ENCODE data around the gene PAQR6. TPM values are rescaled to one million over a fixed set of nuclear protein-coding genes. Genes with fewer than 3 reads are reported as not detected.

PAQR6 gene
- total and polyA plus RNA-seq, 5 donors from 2014 or later: 0.13 to 3.7 (median 0.81) TPM

- H3K27ac Mint-ChIP-seq: no peak overlapping the region
Observed at GRCh38 chr1:156248323-156248683, 447 bp upstream of the PAQR6 start.

DNA sequence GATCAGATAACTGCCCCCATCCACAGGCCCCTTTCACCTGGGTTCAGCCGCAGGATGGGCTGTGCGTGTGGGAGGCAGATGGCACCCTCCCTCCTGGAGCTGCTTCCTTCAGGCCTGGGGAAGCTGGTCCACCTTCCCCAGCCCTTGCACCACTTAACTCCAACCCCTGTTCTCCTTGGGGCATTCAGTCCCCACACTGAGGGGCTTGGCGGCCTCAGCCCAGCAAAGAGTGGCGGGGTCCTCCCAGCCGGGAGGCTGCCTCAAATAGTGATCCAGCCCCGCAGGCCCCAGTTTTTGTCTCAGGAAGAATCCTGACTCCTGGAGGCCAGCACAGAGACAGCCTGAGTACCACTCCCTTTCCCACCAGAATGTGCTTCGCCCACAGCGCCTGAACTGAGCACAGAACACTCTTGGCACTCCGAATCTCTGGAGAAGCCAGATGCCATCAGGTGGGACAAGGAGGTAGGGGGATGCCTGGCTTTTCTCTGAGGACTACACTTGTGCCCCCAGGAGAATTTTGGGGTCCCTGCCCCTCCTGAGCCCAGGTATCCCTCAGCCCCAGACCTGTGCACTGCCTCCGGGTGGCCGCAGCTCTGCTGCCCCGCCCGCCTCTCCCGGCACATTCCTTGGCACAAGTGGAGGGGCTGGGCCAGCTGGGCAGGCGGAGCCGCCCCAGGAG is 936 bp downstream of the PAQR6 start:
- peaks cover 0 to 14% (median 11%) of the 10 kb centered on the region in 4 donors for H3K4me1 Mint-ChIP-seq
- H3K36me3 ChIP-seq (ENCODE audit: control insufficient read depth, insufficient read depth, low read length): peaks cover 17% of the 10 kb centered on the region
- no peaks in the 10 kb centered on the region for H3K9me3 Mint-ChIP-seq
- no peaks in the 10 kb centered on the region for H3K27me3 ChIP-seq (ENCODE audit: control insufficient read depth, insufficient read depth, low read length)
- H3K27ac ChIP-seq (ENCODE audit: insufficient read depth, low read length, poor library complexity, severe bottlenecking): no peak overlapping the region
- DNase-seq: no peak
- no peaks in the 10 kb centered on the region for H3K9me3 ChIP-seq (ENCODE audit: control insufficient read depth in 2 of 2, low read length in 2 of 2)
- H3K36me3 Mint-ChIP-seq: no peaks in the 10 kb centered on the region
- peak overlapping the region in 1 of 3 donors; percentile 79 for H3K27ac Mint-ChIP-seq
- peak overlapping the region in 1 of 4 donors; percentile 38 for H3K4me3 Mint-ChIP-seq
- H3K27me3 Mint-ChIP-seq: no peaks in the 10 kb centered on the region
- ATAC-seq (ENCODE audit: low read depth in 2 of 2): no peak
- H3K4me1 ChIP-seq (ENCODE audit: control insufficient read depth, insufficient read depth, low read length, poor library complexity, severe bottlenecking): peaks cover 21% of the 10 kb centered on the region
- no peak overlapping the region for H3K4me3 ChIP-seq (ENCODE audit: low read depth, low read length)

More at GRCh38 chr1:156248323-156248683, 447 bp upstream of the PAQR6 start:
- H3K27ac ChIP-seq (ENCODE audit: insufficient read depth, low read length, poor library complexity, severe bottlenecking): no peak overlapping the region
- H3K9me3 ChIP-seq (ENCODE audit: control insufficient read depth in 2 of 2, low read length in 2 of 2): no peaks in the 10 kb centered on the region
- Mint-ChIP-seq H3K36me3 (peaks cover 9% of the 10 kb centered on the region), H3K9me3 (no peaks in the 10 kb centered on the region), H3K4me1 (peaks cover 0 to 18% (median 11%) of the 10 kb centered on the region in 4 donors), H3K4me3 (no peak overlapping the region), H3K27me3 (no peaks in the 10 kb centered on the region)
- H3K27me3 ChIP-seq (ENCODE audit: control insufficient read depth, insufficient read depth, low read length): no peaks in the 10 kb centered on the region
- H3K36me3 ChIP-seq (ENCODE audit: control insufficient read depth, insufficient read depth, low read length): peaks cover 31% of the 10 kb centered on the region
- no peak overlapping the region for H3K4me3 ChIP-seq (ENCODE audit: low read depth, low read length)
- peaks cover 21% of the 10 kb centered on the region for H3K4me1 ChIP-seq (ENCODE audit: control insufficient read depth, insufficient read depth, low read length, poor library complexity, severe bottlenecking)
- ATAC-seq (ENCODE audit: low read depth in 2 of 2) (no peak), DNase-seq (no peak)

DNA sequence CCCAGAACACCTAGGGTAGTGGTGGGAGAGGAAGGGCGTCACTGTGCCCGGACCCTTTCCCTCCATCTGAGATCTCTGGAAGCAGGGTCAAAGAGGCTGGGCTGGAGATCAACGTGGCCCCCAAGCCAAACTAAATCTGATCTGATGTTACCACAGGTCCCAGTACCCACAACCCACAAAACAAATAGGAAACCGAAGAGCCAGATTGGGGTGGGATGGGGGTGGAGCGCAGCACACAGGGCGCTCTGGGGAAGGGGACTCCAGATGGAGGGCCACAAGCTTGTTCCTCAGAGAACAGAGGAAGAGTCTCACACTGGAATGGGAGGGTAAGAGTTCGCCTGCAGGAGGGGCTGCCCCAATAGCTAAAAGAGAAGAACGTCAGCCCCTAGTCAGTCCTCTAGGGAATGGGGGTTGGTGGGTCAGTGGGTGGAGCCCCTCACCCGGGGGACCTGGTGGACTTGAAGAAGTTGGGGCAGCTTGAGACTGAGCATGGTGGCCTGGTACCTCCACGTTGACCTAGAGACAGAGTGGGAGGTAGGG is 1.5 kb downstream of the PAQR6 start:
- Mint-ChIP-seq H3K27me3 (no peaks in the 10 kb centered on the region), H3K36me3 (no peaks in the 10 kb centered on the region), H3K9me3 (no peaks in the 10 kb centered on the region), H3K4me1 (peaks cover 0 to 14% (median 11%) of the 10 kb centered on the region in 4 donors), H3K27ac (peak overlapping the region in 2 of 3 donors; percentile 25 to 79), H3K4me3 (peak overlapping the region; percentile 49 to 78 (median 60))
- no peaks in the 10 kb centered on the region for H3K27me3 ChIP-seq (ENCODE audit: control insufficient read depth, insufficient read depth, low read length)
- DNase-seq: no peak
- peaks cover 11% of the 10 kb centered on the region for H3K36me3 ChIP-seq (ENCODE audit: control insufficient read depth, insufficient read depth, low read length)
- H3K4me3 ChIP-seq (ENCODE audit: low read depth, low read length): no peak overlapping the region
- ATAC-seq (ENCODE audit: low read depth in 2 of 2): no peak
- H3K27ac ChIP-seq (ENCODE audit: insufficient read depth, low read length, poor library complexity, severe bottlenecking): no peak overlapping the region
- peaks cover 21% of the 10 kb centered on the region for H3K4me1 ChIP-seq (ENCODE audit: control insufficient read depth, insufficient read depth, low read length, poor library complexity, severe bottlenecking)
- H3K9me3 ChIP-seq (ENCODE audit: control insufficient read depth in 2 of 2, low read length in 2 of 2): no peaks in the 10 kb centered on the region

- Histone ChIP-seq H3K4me3 (ENCODE audit: low read depth, low read length) (peak overlapping the region; percentile 9), H3K36me3 (ENCODE audit: control insufficient read depth, insufficient read depth, low read length) (peaks cover 5% of the 10 kb centered on the region), H3K27ac (ENCODE audit: insufficient read depth, low read length, poor library complexity, severe bottlenecking) (no peak overlapping the region), H3K4me1 (ENCODE audit: control insufficient read depth, insufficient read depth, low read length, poor library complexity, severe bottlenecking) (peaks cover 21% of the 10 kb centered on the region), H3K27me3 (ENCODE audit: control insufficient read depth, insufficient read depth, low read length) (no peaks in the 10 kb centered on the region), H3K9me3 (ENCODE audit: control insufficient read depth in 2 of 2, low read length in 2 of 2) (no peaks in the 10 kb centered on the region)
- Mint-ChIP-seq H3K4me1 (peaks cover 0 to 14% (median 11%) of the 10 kb centered on the region in 4 donors), H3K27ac (peak overlapping the region; percentile 62 to 95 (median 79)), H3K27me3 (no peaks in the 10 kb centered on the region), H3K9me3 (no peaks in the 10 kb centered on the region), H3K36me3 (no peaks in the 10 kb centered on the region), H3K4me3 (peak overlapping the region; percentile 37 to 89 (median 83))
- ATAC-seq (ENCODE audit: low read depth in 2 of 2): peak; percentile 43 to 61
- DNase-seq: peak in 2 of 3 donors; percentile 26 to 67
Observed at GRCh38 chr1:156245451-156246232, 2.2 kb downstream of the PAQR6 start.

DNA sequence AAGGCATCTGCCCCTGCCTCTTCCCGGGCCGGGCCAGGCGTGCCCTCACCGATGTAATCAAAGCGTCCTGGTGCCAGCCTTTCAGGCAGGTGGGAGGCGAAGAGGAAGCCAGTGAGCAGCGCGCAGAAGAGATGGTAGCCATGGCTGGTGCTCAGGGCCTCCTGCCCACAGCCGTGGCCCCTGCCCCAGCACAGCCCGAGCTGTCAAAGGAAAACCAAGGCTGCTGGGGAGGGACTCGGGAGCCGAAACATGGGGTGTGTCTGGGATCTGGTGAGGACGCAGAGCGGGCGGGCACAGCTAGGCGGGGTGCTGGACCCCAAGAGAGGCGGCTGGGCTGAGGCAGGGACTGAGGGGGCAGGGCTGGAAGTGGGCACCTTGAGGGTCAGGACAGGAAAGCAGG is 3.1 kb downstream of the PAQR6 start:
- H3K36me3 ChIP-seq (ENCODE audit: control insufficient read depth, insufficient read depth, low read length): peaks cover 3% of the 10 kb centered on the region
- Mint-ChIP-seq H3K27me3 (no peaks in the 10 kb centered on the region), H3K36me3 (peaks cover 3% of the 10 kb centered on the region), H3K4me3 (peak overlapping the region in 3 of 4 donors; percentile 32 to 74 (median 53)), H3K4me1 (peaks cover 0 to 14% (median 11%) of the 10 kb centered on the region in 4 donors), H3K27ac (peak overlapping the region; percentile 62 to 79 (median 72)), H3K9me3 (no peaks in the 10 kb centered on the region)
- H3K27me3 ChIP-seq (ENCODE audit: control insufficient read depth, insufficient read depth, low read length): no peaks in the 10 kb centered on the region
- H3K4me1 ChIP-seq (ENCODE audit: control insufficient read depth, insufficient read depth, low read length, poor library complexity, severe bottlenecking): peaks cover 21% of the 10 kb centered on the region
- no peak overlapping the region for H3K4me3 ChIP-seq (ENCODE audit: low read depth, low read length)
- H3K27ac ChIP-seq (ENCODE audit: insufficient read depth, low read length, poor library complexity, severe bottlenecking): no peak overlapping the region
- no peaks in the 10 kb centered on the region for H3K9me3 ChIP-seq (ENCODE audit: control insufficient read depth in 2 of 2, low read length in 2 of 2)
- no peak for DNase-seq
- no peak for ATAC-seq (ENCODE audit: low read depth in 2 of 2)

DNA sequence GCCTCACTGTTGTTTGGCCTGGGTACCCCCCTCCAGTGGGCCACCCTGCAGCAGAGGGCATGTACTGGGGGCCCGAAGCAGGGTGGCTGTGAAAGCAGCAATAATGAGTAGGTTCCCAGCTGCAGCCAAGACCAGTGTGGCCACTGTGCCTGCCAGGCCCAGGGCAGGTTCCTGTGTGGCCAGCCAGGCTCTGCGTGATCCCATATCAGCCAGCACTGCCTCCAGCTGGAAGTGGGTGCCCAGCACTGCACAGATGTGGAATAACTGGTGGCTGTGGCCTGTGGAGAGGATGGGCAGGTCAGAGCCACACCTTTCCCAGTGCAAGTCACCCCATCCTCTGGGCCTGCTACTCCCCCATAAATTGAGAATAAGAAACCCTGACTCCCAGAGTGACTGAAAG is 3.7 kb downstream of the PAQR6 start:
- peaks cover 21% of the 10 kb centered on the region for H3K4me1 ChIP-seq (ENCODE audit: control insufficient read depth, insufficient read depth, low read length, poor library complexity, severe bottlenecking)
- H3K9me3 Mint-ChIP-seq: no peaks in the 10 kb centered on the region
- H3K27ac ChIP-seq (ENCODE audit: insufficient read depth, low read length, poor library complexity, severe bottlenecking): no peak overlapping the region
- H3K27me3 Mint-ChIP-seq: no peaks in the 10 kb centered on the region
- H3K4me3 ChIP-seq (ENCODE audit: low read depth, low read length): no peak overlapping the region
- H3K27ac Mint-ChIP-seq: no peak overlapping the region
- no peak for ATAC-seq (ENCODE audit: low read depth in 2 of 2)
- no peak for DNase-seq
- H3K27me3 ChIP-seq (ENCODE audit: control insufficient read depth, insufficient read depth, low read length): no peaks in the 10 kb centered on the region
- H3K9me3 ChIP-seq (ENCODE audit: control insufficient read depth in 2 of 2, low read length in 2 of 2): no peaks in the 10 kb centered on the region
- H3K4me1 Mint-ChIP-seq: peaks cover 0 to 14% (median 8%) of the 10 kb centered on the region in 4 donors
- peaks cover 6% of the 10 kb centered on the region for H3K36me3 Mint-ChIP-seq
- peaks cover 9% of the 10 kb centered on the region for H3K36me3 ChIP-seq (ENCODE audit: control insufficient read depth, insufficient read depth, low read length)
- no peak overlapping the region for H3K4me3 Mint-ChIP-seq

DNA sequence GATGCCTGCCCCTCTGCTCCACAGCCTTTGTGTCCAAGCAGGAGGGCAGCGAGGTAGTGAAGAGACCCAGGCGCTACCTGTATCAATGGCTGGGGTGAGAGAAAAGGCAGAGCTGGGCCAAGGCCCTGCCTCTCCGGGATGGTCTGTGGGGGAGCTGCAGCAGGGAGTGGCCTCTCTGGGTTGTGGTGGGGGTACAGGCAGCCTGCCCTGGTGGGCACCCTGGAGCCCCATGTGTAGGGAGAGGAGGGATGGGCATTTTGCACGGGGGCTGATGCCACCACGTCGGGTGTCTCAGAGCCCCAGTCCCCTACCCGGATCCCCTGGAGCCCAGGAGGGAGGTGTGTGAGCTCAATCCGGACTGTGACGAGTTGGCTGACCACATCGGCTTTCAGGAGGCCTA is 5.1 kb downstream of the PAQR6 start:
- H3K9me3 Mint-ChIP-seq: no peaks in the 10 kb centered on the region
- DNase-seq: no peak
- H3K9me3 ChIP-seq (ENCODE audit: control insufficient read depth in 2 of 2, low read length in 2 of 2): no peaks in the 10 kb centered on the region

More for the DNA sequence above, 5.1 kb downstream of the PAQR6 start:
- H3K4me3 Mint-ChIP-seq: no peak overlapping the region
- H3K4me1 ChIP-seq (ENCODE audit: control insufficient read depth, insufficient read depth, low read length, poor library complexity, severe bottlenecking): peaks cover 21% of the 10 kb centered on the region
- H3K36me3 Mint-ChIP-seq: peaks cover 12% of the 10 kb centered on the region
- ATAC-seq (ENCODE audit: low read depth in 2 of 2): no peak
- H3K36me3 ChIP-seq (ENCODE audit: control insufficient read depth, insufficient read depth, low read length): peaks cover 21% of the 10 kb centered on the region
- peaks cover 0 to 14% (median 8%) of the 10 kb centered on the region in 4 donors for H3K4me1 Mint-ChIP-seq
- H3K27me3 Mint-ChIP-seq: no peaks in the 10 kb centered on the region
- no peak overlapping the region for H3K27ac ChIP-seq (ENCODE audit: insufficient read depth, low read length, poor library complexity, severe bottlenecking)
- peak overlapping the region in 1 of 3 donors; percentile 94 for H3K27ac Mint-ChIP-seq
- H3K4me3 ChIP-seq (ENCODE audit: low read depth, low read length): no peak overlapping the region
- H3K27me3 ChIP-seq (ENCODE audit: control insufficient read depth, insufficient read depth, low read length): no peaks in the 10 kb centered on the region
